Body of pancreas (tissue), 4 donors: ENCODE data around the gene EHMT1.

Experiments used
- POLR2A ChIP-seq, 3 donors: fragments of 450-650 bp; IDR thresholded peaks; one replicate each; pipeline ENCODE4 v1.6.1; 2016; ENCODE audit warnings: antibody characterized with exemption in 3 of 3, mild to moderate bottlenecking in 2 of 3
- TF ChIP-seq, protein P1 (sequence below), 7 experiments: fragments of 450-650 bp in 4 of 7; fragments of 200-600 bp in 3 of 7; sonication (generic) in 3 of 7; IDR thresholded peaks; one replicate each; pipeline ENCODE4 v1.5.1; 2016 to 2019; ENCODE audit warnings: antibody characterized with exemption in 7 of 7

DNA sequence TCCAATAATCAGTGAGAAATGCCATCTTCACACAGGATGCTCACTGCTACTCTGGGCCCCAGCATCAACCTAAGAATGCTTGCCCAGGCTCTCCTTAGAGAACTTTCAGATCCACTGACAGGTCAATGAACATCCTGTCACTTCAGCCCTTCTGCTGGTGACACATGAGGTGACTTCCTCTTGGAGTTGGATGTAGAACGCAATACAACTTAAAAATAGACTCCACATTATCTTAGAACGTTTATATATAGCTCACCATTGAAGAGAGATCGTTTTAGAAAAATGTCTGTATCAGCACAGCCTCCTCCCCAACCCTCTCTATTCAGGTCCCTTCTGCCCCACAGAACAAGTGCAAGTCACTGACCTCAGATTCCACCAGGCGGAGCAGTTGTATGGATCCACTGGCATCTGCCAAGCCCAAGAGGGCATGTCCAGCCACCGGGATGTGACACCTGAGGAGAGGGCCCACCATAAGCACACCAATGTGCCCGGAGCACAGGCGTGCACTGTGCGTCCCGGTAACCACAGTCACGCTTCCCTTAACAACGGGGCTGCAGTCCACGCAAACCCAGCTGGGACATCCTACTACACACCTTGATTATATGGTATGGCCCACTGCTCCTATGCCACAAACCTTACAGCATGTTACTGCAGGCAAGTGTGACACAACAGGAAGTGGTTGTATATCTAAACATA is 42.9 kb upstream of the EHMT1 start:
- TF ChIP-seq, protein P1, sequence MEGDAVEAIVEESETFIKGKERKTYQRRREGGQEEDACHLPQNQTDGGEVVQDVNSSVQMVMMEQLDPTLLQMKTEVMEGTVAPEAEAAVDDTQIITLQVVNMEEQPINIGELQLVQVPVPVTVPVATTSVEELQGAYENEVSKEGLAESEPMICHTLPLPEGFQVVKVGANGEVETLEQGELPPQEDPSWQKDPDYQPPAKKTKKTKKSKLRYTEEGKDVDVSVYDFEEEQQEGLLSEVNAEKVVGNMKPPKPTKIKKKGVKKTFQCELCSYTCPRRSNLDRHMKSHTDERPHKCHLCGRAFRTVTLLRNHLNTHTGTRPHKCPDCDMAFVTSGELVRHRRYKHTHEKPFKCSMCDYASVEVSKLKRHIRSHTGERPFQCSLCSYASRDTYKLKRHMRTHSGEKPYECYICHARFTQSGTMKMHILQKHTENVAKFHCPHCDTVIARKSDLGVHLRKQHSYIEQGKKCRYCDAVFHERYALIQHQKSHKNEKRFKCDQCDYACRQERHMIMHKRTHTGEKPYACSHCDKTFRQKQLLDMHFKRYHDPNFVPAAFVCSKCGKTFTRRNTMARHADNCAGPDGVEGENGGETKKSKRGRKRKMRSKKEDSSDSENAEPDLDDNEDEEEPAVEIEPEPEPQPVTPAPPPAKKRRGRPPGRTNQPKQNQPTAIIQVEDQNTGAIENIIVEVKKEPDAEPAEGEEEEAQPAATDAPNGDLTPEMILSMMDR (IDR thresholded peaks at IDR 0.05) = no peak
- no peak for TF ChIP-seq POLR2A (IDR thresholded peaks at IDR 0.05)
